ENCODE results near the gene NACC1. TPM values are rescaled to one million over a fixed set of nuclear protein-coding genes. Genes with fewer than 3 reads are reported as not detected.

The NACC1 gene
- total and polyA plus RNA-seq, 8 donors: 6.9 to 122 (median 23.4) TPM

- peaks cover 37 to 53% (median 49%) of the 10 kb centered on the region in 4 donors for H3K4me1 ChIP-seq
- DNase-seq: no peak
- H3K9me3 ChIP-seq: no peaks in the 10 kb centered on the region
- peak overlapping the region; percentile 86 to 100 (median 98) for H3K4me3 ChIP-seq
- no peak for TF ChIP-seq POLR2AphosphoS5 (IDR thresholded peaks at IDR 0.05)
- TF ChIP-seq CTCF (IDR thresholded peaks at IDR 0.05): no peak
- no peak for TF ChIP-seq POLR2A (IDR thresholded peaks at IDR 0.05)
- no peak for TF ChIP-seq EP300 (IDR thresholded peaks at IDR 0.05)
- H3K27ac ChIP-seq: peak overlapping the region in 4 of 5 donors; percentile 71 to 86 (median 82)
- H3K27me3 ChIP-seq: no peaks in the 10 kb centered on the region
- 0 to 5% (median 2%) methylated on average over 5 to 18 of the region's 18 CpGs for WGBS, 5 donors
- peaks cover 12 to 40% (median 38%) of the 10 kb centered on the region in 4 donors for H3K36me3 ChIP-seq
- intact Hi-C loops (cut with DNase I; ENCODE audit: low total_unique reads): no loop called here
These were observed 2.2 kb upstream of the NACC1 start for GRCh38 chr19:13115936-13116281.

GRCh38 chr19:13116282-13117175, 1.5 kb upstream of the NACC1 start, which contains the start of gene TRMT1:
TRMT1 (minus strand) TSS chr19:13116740; CDS start chr19:13116399, 341 bp downstream.
- peak; percentile 93 to 97 for DNase-seq
- intact Hi-C loops (cut with DNase I; ENCODE audit: low total_unique reads): no loop called here
- Histone ChIP-seq H3K36me3 (peaks cover 12 to 45% (median 37%) of the 10 kb centered on the region in 4 donors), H3K27ac (peak within 1 kb of the TSS; percentile 71 to 86 (median 80)), H3K27me3 (no peaks in the 10 kb centered on the region), H3K4me1 (peaks cover 37 to 57% (median 53%) of the 10 kb centered on the region in 4 donors), H3K9me3 (no peaks in the 10 kb centered on the region), H3K4me3 (peak within 1 kb of the TSS; percentile 86 to 100 (median 98))
- WGBS, 5 donors: 0 to 1% (median 0%) methylated on average over 19 to 51 of the region's 51 CpGs
- TF ChIP-seq CTCF (IDR thresholded peaks at IDR 0.05) (peak in 1 of 7 experiments; percentile 6), EP300 (IDR thresholded peaks at IDR 0.05) (no peak), POLR2AphosphoS5 (IDR thresholded peaks at IDR 0.05) (peak; percentile 77 to 95 (median 87))

- peak overlapping the region; percentile 71 to 86 (median 80) for H3K27ac ChIP-seq
- TF ChIP-seq CTCF (IDR thresholded peaks at IDR 0.05): no peak
- no peak for TF ChIP-seq POLR2AphosphoS5 (IDR thresholded peaks at IDR 0.05)
- no peak for TF ChIP-seq POLR2A (IDR thresholded peaks at IDR 0.05)
- peak overlapping the region; percentile 86 to 100 (median 98) for H3K4me3 ChIP-seq
- no peaks in the 10 kb centered on the region for H3K27me3 ChIP-seq
- H3K4me1 ChIP-seq: peaks cover 37 to 64% (median 56%) of the 10 kb centered on the region in 4 donors
- H3K9me3 ChIP-seq: no peaks in the 10 kb centered on the region
- intact Hi-C loops (cut with DNase I; ENCODE audit: low total_unique reads): no loop called here
- peak in 1 of 2 donors; percentile 34 for DNase-seq
- H3K36me3 ChIP-seq: peaks cover 6 to 45% (median 33%) of the 10 kb centered on the region in 4 donors
- 10 to 12% (median 11%) methylated on average over 20 of the region's 20 CpGs for WGBS, 5 donors
These were observed 790 bp upstream of the NACC1 start for GRCh38 chr19:13117176-13117771.

- Histone ChIP-seq H3K36me3 (peaks cover 0 to 34% (median 19%) of the 10 kb centered on the region in 4 donors), H3K27ac (peak overlapping the region; percentile 19 to 88 (median 76)), H3K27me3 (no peaks in the 10 kb centered on the region), H3K4me1 (peaks cover 37 to 64% (median 56%) of the 10 kb centered on the region in 4 donors), H3K9me3 (no peaks in the 10 kb centered on the region), H3K4me3 (peak overlapping the region; percentile 86 to 100 (median 98))
- WGBS, 5 donors: 0 to 2% (median 1%) methylated on average over 35 to 57 of the region's 57 CpGs
- TF ChIP-seq EP300 (IDR thresholded peaks at IDR 0.05) (no peak), POLR2AphosphoS5 (IDR thresholded peaks at IDR 0.05) (no peak), CTCF (IDR thresholded peaks at IDR 0.05) (no peak), POLR2A (IDR thresholded peaks at IDR 0.05) (no peak)
- intact Hi-C loops (cut with DNase I; ENCODE audit: low total_unique reads): no loop called here
- DNase-seq: peak; percentile 52 to 84
These were observed 545 bp downstream of the NACC1 start for GRCh38 chr19:13118424-13119193.

Data from stomach (tissue), 9 donors.